Measurements from ENCODE around the gene MRRF.

MRRF gene

DNA sequence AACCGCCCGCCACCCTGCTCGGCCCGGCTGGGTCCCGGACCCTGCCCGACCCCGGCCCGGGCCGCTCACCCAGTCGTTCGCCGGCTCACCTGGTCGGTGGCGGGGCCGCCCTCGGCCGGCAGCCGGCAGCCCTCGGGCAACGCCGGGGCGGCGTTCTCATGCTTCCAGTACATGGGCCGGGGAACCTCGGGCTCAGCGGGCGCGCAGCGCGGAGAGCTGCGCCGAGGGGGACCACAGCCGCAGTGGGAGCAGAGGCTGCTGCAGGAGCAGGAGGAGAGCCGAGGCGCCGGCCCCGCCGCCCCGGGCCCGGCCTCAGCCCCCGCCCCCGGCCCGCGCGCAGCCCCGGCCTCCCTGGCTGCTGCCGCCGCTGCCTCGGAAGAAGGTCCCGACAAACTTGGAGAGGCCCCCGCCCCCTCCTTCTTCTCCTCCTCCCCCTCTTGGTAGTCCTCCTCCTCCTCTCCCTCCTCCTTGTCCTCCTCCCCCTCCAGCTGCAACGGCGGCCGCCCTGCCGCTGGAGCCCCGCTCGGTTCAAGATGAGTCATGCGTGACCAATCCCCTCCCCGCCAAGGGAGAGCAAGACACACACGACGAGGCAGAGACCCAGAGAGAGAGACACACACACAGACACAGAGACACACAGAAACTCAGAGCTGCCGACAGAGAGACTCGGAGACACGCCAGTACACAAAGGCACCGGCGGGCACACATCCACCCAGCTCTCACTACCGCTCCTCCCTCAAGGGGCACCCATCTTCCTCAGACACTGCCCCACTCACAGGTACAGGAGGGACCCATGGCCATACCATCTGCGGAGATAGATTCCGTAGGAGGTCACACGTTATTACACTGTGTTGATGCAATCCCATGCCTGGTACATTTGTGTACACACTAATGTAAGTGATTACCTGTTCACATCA lies 35.9 kb upstream of the MRRF start, which contains the start of gene LHX6:
LHX6 (minus strand) TSS at position 390 of the 917 bp plus-strand sequence; CDS start at position 173, 217 bp downstream.
- DNase-seq = no peak

DNA sequence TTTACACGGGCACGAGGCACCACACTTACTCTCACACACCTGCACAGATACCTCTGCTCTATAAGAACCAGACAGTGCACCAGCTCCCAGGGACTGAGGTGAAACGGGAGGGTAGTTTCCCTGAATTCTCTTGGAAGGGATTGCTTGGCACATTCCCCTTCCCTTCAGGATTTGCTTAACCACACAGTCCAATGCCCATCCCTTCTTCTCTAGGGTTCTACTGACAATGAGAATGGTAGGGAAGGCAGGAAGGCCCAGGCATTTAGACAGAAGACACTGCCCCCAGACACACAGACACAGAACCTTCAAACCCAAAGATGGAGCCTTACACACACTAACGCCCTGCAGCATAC lies 35.2 kb upstream of the MRRF start:
- no peak for DNase-seq

DNA sequence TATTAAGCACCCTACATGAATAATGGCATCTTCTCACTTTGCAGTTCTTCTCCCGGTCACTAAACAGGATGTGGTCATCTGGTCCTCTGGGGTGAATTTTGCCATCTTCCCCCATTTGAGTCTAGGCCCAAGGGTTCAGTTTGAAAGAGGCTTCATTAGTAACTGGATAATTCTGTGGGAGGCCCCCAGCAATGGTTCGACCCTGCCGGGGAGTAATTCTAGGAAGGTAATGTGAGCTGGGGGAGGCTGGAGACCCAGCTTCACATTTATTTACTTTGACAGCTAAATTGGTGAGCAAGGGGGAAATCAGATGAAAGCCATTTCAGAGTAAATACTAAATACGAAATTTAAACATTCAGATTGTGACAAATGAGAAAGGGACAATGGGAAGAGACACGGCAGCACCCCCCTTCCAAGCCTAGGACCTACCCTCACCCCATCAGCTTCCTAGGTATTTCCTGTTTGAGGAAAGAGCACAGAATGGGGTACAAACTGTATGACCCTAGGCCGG lies 31.8 kb upstream of the MRRF start:
- DNase-seq = no peak

DNA sequence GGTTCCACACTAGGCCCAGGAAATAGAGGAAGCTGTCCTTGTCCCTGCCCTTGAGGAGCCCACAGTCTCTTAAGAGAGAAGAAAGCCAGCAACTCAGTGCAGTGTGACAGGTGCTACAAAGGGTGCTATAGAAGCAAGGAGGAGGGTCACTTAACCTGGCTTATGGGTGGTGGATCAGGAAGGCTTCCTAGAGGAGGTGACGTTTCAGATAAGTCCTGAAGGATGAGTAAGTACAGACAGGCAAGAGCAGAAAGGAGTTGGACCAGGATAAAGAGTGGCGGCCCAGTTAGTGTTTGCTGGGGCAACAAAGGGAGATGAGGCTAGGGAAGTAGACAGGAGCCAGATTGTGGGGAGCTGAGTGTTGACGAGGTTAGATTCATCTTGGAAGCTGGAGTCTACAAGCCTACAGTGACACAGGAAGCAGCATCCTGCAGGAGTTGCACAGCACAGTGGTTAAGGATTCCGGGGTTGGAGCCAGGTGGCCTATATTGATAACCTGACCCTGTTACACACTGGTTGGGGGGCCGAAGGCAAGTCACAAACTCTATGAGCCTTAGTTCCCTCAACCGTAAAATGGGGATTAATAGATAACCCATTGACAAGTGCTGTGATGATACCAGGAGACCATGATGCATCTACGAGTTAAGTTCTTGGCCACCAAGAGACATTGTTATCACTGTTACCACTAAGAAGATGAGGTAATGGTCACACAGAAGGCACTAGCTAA lies 30.5 kb upstream of the MRRF start:
- DNase-seq = no peak

DNA sequence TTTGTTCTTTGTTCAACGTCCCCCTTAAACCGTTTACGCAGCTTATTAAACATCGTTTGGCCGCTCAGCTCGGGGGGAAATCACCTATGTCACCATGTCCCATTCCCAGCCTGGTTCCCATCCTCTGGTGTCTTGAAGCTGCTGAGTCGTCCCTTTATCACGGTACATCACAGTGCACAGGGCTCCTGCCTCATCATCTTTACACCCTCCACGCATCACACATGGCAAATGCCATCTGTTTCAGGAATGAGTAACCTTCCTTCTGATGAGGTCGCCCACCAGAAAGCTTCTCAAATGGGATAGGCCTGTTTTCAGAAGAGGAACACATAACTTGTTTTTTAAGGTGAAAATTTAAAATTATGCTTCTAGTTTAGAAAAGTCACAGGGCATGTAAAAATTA lies 28.0 kb upstream of the MRRF start:
- DNase-seq = no peak

DNA sequence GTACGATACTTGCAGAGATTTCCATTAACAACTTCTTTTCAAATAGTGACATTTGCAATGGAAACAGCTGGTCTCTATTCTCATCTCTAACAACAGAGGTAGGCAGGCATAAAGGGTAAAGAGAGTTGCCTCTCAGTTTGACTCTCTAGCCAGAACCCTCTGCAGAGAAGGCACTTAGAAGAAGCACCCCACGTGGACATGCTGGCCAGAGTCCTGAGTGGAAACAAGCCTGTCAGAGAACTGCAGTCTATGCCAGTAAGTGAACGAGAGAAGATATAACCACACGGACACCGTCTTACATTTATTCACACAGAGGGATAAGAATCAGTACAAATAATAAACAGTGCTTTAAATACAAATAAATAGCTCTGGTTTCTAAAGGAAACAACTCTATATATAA lies 25.0 kb upstream of the MRRF start:
- no peak for DNase-seq

DNA sequence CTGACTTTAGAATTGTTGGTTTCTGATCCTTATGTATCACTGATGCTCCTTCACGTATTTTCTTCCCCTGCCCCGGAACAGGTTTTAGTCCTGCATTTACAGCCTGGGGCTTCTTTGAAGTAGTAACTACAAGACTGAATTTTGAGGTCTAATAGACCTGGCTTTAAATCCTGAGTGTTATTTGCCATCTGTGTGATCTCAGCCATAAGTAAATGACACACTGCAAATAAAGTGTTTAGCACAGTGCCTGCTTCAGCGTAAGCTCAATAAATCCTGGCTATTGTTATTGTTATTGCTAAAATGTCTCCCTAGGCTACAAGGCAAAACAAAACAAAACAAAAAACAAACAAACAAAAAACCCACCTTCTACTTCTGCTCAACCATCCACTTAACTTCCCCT lies 20.3 kb upstream of the MRRF start:
- no peak for DNase-seq

DNA sequence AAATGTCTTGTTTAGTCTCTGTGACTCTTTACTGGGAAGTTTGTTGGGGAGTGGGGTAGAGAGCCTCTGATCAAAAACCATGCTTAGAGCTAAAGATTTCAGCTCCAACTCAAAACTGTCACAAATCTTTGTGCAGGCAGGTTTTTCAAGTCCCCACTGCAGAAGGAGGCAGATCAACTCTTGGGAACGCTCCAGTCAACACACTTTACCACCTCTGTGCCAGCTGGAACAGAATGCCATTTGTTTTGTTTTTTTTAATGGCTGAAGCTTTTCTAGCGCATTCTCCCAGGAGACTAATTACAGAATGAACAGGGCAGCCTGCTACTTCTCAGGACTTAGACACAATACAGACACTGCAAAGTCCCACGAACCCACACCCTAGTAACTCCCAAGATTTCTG lies 18.0 kb upstream of the MRRF start:
- DNase-seq = no peak

DNA sequence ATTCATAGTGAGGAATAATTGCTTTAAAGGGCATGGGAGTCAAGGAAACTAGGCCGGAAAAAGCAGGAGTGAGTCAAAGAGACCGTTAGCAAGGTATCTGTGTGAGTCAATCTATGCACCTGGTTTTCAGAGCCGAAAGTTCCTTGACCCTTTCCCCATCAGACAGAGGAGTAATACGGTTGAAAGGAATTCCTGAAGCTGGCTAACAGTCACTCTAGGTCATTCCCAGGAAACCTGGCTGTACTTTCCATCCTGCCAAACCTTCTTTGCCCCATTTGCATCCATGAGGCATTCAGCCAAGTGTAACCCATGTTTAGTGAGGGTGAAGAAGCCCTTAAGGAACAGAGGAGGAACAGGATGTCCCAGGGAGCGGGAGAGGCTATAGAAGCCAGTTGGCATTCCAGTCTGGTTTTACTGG lies 16.2 kb upstream of the MRRF start:
- no peak for DNase-seq

DNA sequence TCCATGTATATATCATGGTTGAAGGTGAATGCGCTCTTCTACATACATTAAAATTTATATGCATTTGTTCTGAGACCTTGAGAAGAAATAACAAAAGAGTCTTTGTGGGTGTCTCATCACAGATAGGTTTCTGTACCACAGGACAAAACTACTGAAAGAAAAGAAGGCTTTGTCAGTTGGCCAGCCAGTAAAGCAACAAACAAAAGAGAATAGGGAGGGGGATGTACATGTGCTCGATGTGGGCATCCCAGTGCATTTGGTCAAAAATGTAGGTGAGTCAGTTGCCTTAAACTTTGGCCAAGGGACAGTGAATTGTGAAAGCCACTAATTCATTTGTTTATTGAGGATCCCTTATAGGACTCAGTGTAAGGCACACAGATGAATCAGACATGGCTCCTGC lies 13.3 kb upstream of the MRRF start:
- DNase-seq = no peak

DNA sequence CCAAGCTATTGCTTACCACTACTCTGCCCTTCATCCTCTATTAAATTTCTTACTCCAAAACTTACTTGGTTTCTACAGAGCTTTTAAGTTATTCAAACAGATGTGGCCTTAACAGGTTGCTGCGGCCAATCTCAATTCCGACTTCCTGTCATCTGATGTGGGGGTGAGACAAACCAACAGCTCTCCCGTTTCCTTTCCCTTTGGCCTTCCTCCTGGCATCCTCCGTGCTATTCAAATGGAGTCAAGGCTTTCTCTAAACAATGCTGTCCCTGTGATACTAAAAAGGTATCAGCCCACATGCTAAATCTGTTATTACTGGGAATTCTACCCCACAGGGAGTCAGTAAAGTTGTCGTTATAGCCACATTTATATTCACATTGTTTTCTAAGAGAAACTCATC lies 11.9 kb upstream of the MRRF start:
- no peak for DNase-seq

DNA sequence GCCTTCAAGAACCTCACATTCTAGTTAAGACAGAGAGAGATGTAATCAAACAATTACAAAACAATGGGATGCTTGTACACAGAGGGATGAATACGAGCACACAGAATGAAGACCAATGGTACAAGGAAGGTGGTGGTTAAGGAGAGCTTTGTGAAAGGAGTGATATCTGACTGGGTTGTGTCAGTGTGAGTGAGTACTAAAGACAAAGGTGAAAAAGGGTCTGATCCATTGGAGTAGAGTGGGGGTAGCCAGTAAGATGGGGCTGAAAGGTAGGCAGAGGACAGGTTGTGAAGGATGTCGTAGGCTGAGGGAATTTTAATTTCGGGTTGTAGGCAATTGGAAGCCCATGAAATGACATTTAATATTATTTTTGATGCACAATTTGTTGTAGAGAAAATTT lies 9.9 kb upstream of the MRRF start:
- DNase-seq = no peak

DNA sequence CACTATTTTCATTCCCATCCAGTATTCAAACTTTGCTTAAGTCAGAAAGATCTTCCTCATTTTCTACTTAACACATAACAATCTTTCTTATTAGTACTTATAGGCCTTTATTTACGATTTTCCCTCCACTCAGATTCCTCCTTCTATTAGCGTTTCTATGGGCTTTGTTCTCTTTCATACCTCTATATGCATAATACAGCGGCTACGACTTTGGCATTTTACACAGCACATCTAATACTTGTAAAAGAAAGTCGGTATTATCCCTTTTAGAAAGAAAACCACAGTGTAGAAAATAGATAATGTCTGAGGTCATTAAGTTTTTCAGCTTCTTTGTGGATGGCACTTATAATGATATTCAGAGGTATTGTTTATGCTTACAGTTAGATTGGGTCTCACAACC lies 8.5 kb upstream of the MRRF start:
- DNase-seq = no peak

DNA sequence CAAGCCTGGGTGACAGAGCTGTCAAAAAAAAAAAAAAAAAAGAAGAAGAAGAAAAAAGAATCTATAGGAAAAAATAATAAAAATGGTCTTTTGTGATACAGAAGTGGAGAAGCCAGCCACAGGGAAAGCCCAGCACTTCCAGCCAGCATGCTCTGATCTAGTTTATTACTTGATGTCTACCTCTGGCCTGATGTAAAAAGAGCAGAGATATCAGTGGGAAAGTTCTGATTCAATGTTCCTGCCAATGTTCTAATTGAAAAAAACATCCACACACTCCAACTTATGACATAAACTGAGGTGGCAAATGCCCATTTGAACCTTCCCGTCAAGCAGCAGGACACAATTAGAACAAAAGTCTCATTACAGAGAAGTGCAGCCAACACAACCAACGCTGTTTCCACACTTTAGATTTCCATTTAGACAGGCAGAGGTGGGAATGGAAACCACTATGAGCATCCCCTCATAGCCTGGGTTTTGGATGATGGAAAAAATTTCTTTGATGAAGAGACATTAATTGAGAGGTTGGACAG lies 5.7 kb upstream of the MRRF start:
- DNase-seq = no peak

DNA sequence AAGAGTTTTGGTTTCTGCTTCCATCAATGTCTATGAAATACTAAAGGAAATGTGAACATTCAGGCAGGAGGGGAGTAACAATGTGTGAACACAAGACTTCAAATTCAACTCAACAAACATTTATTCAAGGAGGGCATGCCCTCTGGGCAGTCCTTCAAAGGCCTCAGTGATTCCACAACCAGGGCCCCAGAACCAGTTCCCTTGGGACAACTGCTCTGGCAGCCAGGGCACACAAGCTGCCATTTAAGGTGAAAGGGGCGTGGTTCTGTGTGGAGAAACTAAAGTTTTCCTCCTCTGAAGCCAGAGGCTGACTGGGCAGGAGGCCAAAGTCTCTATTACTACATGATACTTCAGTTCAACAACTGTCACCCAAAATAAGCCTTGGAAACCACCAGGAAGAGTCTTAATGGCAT lies 3.2 kb upstream of the MRRF start:
- DNase-seq = no peak

DNA sequence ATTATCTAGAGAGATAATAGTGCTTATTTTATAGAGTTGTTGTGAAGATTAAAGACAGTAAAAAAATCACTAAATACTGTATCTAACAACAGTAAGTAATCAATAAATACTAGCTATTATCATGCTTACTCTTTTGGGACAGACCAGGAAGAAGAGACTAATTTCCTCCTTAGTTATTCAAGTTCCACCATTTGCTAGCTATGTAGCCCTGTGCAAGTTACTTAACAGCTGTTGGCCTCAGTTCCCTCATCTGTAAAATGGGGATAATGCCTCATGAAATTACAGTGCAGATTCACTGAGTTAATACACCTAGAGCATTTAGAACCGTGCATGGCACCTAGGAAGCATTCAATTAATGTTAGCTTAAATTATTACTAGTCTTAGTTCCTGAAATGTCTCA lies 2.6 kb upstream of the MRRF start:
- DNase-seq = no peak

DNA sequence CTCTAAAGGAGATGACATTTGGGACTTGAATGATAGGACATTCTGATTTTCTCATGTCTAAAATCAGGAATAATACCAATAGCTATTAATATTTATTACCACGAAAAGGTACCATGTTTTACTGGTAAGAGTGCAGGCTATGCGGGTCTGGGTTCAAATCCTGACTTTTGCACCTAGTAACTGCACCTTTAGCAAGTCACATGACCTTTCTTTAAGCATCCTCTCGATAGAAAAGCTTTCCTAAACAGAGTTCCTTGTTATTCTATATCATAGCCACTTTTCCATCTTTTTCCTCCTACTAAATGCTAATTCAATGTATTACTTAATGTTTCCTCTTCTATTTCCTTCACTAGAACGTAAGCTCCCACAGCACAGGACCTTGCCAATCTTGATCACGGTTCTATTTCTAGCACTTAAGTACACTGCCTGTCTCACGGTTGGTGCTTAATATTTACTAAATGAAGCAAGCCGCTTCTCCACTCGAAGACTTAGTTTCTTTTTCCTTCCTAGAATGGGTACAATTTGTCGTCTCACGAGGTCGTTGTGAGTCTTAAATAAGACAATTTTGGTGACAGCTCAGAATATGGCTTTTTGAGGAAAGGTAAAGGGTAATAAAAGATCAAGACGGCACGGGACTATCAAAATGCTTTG lies 858 bp upstream of the MRRF start:
- no peak for DNase-seq

DNA sequence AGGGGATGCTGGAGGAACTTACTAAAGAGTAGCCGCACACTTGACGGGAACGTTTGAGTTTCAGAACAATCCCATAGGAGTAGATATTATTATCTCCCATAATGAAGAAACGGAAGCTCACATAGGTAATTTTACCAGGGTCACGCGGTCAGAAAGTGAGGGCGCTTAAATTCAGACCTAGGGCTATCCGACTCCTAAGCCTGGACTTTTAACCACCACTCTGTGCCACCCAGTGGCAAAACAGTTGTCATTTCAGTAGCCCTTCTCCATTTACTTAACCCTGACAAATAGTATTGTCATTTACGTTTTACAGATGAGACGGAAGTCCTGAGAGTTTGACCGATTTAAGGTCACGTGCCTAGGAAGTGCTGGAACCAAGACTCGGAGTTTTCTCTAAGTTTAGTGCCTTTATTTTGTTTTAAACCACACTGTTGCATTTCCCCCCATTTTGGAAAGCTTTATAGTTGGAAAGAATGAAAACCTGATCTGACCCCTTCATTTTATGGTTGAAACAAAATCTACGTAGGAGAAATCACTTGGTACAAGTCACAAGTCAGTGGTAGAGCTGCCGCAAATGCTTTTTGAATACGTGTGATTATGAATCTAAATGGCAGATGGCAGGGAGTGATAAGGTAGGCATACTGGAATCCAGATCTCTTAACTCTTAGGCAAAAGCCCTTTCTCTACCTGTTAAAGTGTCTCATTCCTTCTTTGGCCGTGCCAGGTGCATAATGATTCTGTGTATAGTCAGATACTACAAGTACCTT lies 650 bp downstream of the MRRF start:
- no peak for DNase-seq

DNA sequence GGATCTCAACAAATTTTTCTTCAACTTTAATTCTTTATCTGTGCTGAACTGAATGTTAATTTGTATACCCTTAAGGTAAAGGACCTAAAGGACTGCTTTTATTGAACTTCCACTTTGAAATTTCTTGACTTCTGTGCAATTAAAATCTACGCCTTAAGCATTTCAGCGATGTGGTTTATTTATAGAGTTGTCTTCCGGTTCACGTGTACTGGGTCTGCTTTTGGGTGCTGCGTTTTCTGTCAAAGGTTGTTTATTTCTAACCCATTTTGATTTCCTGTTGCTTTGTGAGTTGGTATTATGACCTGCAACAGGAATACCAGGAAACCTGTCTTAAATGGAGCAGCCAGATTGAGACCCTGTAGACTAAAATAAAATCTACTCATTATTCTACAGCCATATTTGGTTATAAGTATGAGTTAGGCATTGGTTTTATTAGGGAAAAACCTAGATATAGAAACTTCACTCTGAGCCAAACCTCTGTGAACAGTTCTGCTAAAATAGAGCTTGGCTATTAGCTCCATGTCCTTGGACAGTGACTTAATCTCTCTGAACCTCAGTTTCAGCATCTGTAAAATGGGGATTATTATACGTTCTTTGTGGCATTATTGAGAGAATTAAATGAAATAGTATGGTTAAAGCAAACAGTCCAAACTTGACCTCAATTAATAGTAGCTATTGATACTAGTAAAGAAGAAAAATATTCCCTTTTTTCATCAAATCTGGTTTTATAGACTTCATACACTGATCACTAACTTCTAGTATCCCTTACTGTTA lies 3.5 kb downstream of the MRRF start:
- no peak for DNase-seq

DNA sequence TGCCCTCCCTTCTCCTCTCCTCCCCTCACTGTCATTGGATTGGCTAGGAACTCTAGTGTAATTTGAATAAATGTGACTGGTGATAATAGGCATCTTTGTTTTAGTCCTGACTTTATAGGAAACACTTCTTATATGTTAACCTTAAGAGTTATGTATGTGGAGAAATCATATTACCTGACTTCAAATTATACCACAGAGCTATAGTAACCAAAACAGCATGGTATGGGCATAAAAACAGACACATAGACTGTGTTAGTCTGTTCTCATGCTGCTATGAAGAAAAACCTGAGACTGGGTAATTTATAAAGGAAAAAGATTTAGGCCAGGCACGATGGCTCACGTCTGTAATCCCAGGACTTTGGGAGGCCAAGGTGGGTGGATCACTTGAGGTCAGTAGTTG lies 9.4 kb downstream of the MRRF start:
- DNase-seq = no peak

DNA sequence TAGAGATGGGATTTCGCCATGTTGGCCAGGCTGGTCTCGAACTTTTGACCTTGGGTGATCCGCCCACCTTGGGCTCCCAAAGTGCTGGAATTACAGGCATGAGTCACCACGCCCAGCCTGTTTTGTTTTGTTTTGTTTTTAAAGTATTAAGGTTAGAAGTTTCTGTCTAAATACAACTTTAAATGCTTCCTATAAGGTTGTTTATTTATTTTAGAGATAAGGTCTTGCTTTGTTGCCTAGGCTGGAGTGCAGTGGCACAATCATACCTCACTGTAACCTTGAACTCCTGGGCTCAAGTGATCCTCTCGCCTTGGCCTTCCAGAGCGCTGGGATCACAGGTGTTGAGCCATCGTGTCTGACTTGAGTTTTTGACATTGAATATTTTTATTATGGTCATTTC lies 11.4 kb downstream of the MRRF start:
- DNase-seq = no peak

All from NCI-H1436 (cell line).